ENCODE data around the gene SIRT5. TPM values are rescaled to one million over a fixed set of nuclear protein-coding genes. Genes with fewer than 3 reads are reported as not detected.

Gene SIRT5
- total and polyA plus RNA-seq, 2 donors (not counting 1 experiment from before 2014, with no cell fraction given), result 8.1 to 16.3 TPM

DNA sequence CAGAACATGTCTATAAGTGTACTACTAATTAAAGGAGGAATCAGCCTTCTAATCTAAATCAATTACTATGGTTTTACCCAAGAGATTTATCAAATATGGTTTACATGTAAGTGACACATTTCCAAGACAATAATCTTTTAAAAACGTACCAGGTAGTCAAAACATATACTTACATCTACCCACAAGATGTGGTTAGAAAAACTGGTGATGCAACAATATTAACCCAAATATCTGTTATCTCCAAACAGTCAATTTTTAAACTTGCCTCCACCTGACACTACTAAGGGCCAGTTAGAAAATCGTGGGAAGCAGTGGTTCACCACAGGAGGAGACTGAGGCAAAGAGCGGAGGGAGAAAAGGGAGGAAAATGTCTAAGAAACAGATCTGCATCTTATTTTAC is 68.7 kb downstream of the SIRT5 start:
- Histone ChIP-seq H3K4me2 (replicated peaks; ENCODE audit: low read depth, low read length, poor library complexity, severe bottlenecking) (no peak overlapping the region), H3K4me3 (ENCODE audit: control extremely low read depth in 1 of 5, extremely low read depth in 1 of 5, insufficient read depth in 1 of 5, low read depth in 2 of 5, low read length in 4 of 5) (no peak overlapping the region), H3K27me3 (replicated peaks in 1 of 4; ENCODE audit: control extremely low read depth in 1 of 4, control insufficient read depth in 3 of 4, insufficient read depth in 4 of 4, low read length in 3 of 4) (no peaks in the 10 kb centered on the region), H4K20me1 (ENCODE audit: control insufficient read depth, insufficient read depth, low read length, poor library complexity, severe bottlenecking) (no peaks in the 10 kb centered on the region), H3K9me3 (ENCODE audit: control extremely low read depth in 1 of 3, control insufficient read depth in 2 of 3, insufficient read depth in 1 of 3, low read length in 2 of 3) (no peaks in the 10 kb centered on the region), H3K4me1 (ENCODE audit: control insufficient read depth in 2 of 2, insufficient read depth in 2 of 2, low read length in 2 of 2) (no peaks in the 10 kb centered on the region), H2AFZ (ENCODE audit: insufficient read depth, low read depth, low read length, poor library complexity, severe bottlenecking) (no peak overlapping the region), H3K36me3 (replicated peaks in 1 of 2; ENCODE audit: control extremely low read depth in 1 of 2, control insufficient read depth in 1 of 2, extremely low read depth in 1 of 2, insufficient read depth in 2 of 2, low read length in 1 of 2) (peaks cover 1 to 23% of the 10 kb centered on the region in 2 experiments), H3K27ac (ENCODE audit: low read length in 2 of 2) (no peak overlapping the region), H3K9ac (ENCODE audit: low read length) (no peak overlapping the region), H3K79me2 (ENCODE audit: control insufficient read depth, insufficient read depth, low read length) (peaks cover 4% of the 10 kb centered on the region)
- POLR2A ChIA-PET, result no interaction called here
- H3K4me1 Mint-ChIP-seq, result peaks cover 2% of the 10 kb centered on the region
- H3K27ac Mint-ChIP-seq, result no peak overlapping the region
- no peaks in the 10 kb centered on the region for H3K9me3 Mint-ChIP-seq (ENCODE audit: insufficient read depth)
- no CpG with 5 or more reads among the region's 3 CpGs for WGBS (ENCODE audit: insufficient coverage)
- CTCF ChIA-PET, result no interaction called here
- no peaks in the 10 kb centered on the region for H3K27me3 Mint-ChIP-seq
- intact Hi-C loops (cut with micrococcal nuclease), result no loop called here
- no peak overlapping the region for H3K4me3 Mint-ChIP-seq
- TF ChIP-seq EZH2 (IDR thresholded peaks at IDR 0.05; ENCODE audit: borderline replicate concordance, insufficient read depth, low read depth, low read length, poor library complexity, severe bottlenecking), result no peak
- TF ChIP-seq, protein P1, sequence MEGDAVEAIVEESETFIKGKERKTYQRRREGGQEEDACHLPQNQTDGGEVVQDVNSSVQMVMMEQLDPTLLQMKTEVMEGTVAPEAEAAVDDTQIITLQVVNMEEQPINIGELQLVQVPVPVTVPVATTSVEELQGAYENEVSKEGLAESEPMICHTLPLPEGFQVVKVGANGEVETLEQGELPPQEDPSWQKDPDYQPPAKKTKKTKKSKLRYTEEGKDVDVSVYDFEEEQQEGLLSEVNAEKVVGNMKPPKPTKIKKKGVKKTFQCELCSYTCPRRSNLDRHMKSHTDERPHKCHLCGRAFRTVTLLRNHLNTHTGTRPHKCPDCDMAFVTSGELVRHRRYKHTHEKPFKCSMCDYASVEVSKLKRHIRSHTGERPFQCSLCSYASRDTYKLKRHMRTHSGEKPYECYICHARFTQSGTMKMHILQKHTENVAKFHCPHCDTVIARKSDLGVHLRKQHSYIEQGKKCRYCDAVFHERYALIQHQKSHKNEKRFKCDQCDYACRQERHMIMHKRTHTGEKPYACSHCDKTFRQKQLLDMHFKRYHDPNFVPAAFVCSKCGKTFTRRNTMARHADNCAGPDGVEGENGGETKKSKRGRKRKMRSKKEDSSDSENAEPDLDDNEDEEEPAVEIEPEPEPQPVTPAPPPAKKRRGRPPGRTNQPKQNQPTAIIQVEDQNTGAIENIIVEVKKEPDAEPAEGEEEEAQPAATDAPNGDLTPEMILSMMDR (IDR thresholded peaks at IDR 0.05), result no peak
- DNase-seq (no peak), ATAC-seq (ENCODE audit: low read depth) (no peak)

DNA sequence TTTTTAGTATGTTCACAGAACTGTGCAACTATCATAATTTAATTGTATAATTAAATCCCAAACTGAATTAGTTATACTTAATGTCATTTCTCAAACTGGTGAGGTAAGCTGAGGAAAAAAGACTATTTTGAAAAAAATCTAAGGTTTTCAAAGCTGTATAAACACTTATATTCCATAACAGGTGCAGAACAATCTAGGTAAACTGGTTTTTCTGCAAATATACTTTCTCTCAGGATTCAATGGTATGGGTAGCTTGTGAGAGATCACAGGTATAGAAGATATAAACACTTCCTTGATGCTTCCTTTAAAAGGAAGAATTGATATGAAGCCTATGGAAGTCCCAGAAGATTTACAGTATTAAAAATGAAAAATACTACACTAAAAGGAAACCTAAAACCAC is 74.4 kb downstream of the SIRT5 start:
- Histone ChIP-seq H3K4me2 (replicated peaks; ENCODE audit: low read depth, low read length, poor library complexity, severe bottlenecking) (no peak overlapping the region), H3K4me1 (ENCODE audit: control insufficient read depth in 2 of 2, insufficient read depth in 2 of 2, low read length in 2 of 2) (no peaks in the 10 kb centered on the region), H2AFZ (ENCODE audit: insufficient read depth, low read depth, low read length, poor library complexity, severe bottlenecking) (no peak overlapping the region), H3K27me3 (replicated peaks in 1 of 4; ENCODE audit: control extremely low read depth in 1 of 4, control insufficient read depth in 3 of 4, insufficient read depth in 4 of 4, low read length in 3 of 4) (no peaks in the 10 kb centered on the region), H3K4me3 (ENCODE audit: control extremely low read depth in 1 of 5, extremely low read depth in 1 of 5, insufficient read depth in 1 of 5, low read depth in 2 of 5, low read length in 4 of 5) (no peak overlapping the region), H3K27ac (ENCODE audit: low read length in 2 of 2) (no peak overlapping the region), H3K9ac (ENCODE audit: low read length) (no peak overlapping the region), H3K9me3 (ENCODE audit: control extremely low read depth in 1 of 3, control insufficient read depth in 2 of 3, insufficient read depth in 1 of 3, low read length in 2 of 3) (no peaks in the 10 kb centered on the region), H3K36me3 (replicated peaks in 1 of 2; ENCODE audit: control extremely low read depth in 1 of 2, control insufficient read depth in 1 of 2, extremely low read depth in 1 of 2, insufficient read depth in 2 of 2, low read length in 1 of 2) (peaks cover 8 to 16% of the 10 kb centered on the region in 2 experiments), H3K79me2 (ENCODE audit: control insufficient read depth, insufficient read depth, low read length) (peaks cover 10% of the 10 kb centered on the region), H4K20me1 (ENCODE audit: control insufficient read depth, insufficient read depth, low read length, poor library complexity, severe bottlenecking) (peaks cover 5% of the 10 kb centered on the region)
- CTCF ChIA-PET, result interaction anchor here (0.5 to 0.7 kb wide), 3 partner anchors 33 to 117 kb away, joined by 3 to 5 read pairs (median 3); partner anchors contain the start of gene RANBP9
- no peak for DNase-seq
- TF ChIP-seq, protein P1 (IDR thresholded peaks at IDR 0.05), result no peak
- no peak for TF ChIP-seq EZH2 (IDR thresholded peaks at IDR 0.05; ENCODE audit: borderline replicate concordance, insufficient read depth, low read depth, low read length, poor library complexity, severe bottlenecking)
- Mint-ChIP-seq H3K9me3 (ENCODE audit: insufficient read depth) (no peaks in the 10 kb centered on the region), H3K27me3 (no peaks in the 10 kb centered on the region), H3K27ac (no peak overlapping the region), H3K4me3 (no peak overlapping the region), H3K4me1 (peaks cover 2% of the 10 kb centered on the region)
- POLR2A ChIA-PET, result no interaction called here
- intact Hi-C loops (cut with micrococcal nuclease), result no loop called here
- ATAC-seq (ENCODE audit: low read depth), result no peak

All from B cell (primary cell).